Mesodermal cell (in vitro differentiated cells): ENCODE data around the gene SPNS3.

Experiments used
- H3K27ac ChIP-seq: 2 replicates; pipeline ENCODE4 v1.7.0; 2013; ENCODE audit warnings: mild to moderate bottlenecking, low read depth, low read length, moderate library complexity; ENCODE audit not compliant: severe bottlenecking
- H3K36me3 ChIP-seq: 2 replicates; pipeline ENCODE4 v1.7.1; 2013; ENCODE audit warnings: mild to moderate bottlenecking, low read length, moderate library complexity; ENCODE audit not compliant: control insufficient read depth, insufficient read depth
- H3K4me1 ChIP-seq: one replicate; pipeline ENCODE4 v1.7.1; 2013; ENCODE audit warnings: mild to moderate bottlenecking, low read length; ENCODE audit not compliant: insufficient read depth, control insufficient read depth, poor library complexity, severe bottlenecking
- H3K4me3 ChIP-seq: 2 replicates; pipeline ENCODE4 v1.7.0; 2013; ENCODE audit warnings: low read length, control low read depth, mild to moderate bottlenecking; ENCODE audit not compliant: insufficient read depth, poor library complexity, severe bottlenecking; ENCODE audit errors: extremely low read depth
- H3K9me3 ChIP-seq: 2 replicates; pipeline ENCODE4 v1.7.1; 2013; ENCODE audit warnings: mild to moderate bottlenecking, low read length, moderate library complexity; ENCODE audit not compliant: control insufficient read depth
- WGBS, 2 experiments: methylation state at CpG; one replicate each; pipeline ENCODE4 v1.1.5; 2013; ENCODE audit warnings: missing lambda C conversion rate in 2 of 2; ENCODE audit not compliant: insufficient coverage in 2 of 2; 5-methylcytosine and 5-hydroxymethylcytosine counted together

The SPNS3 gene

DNA sequence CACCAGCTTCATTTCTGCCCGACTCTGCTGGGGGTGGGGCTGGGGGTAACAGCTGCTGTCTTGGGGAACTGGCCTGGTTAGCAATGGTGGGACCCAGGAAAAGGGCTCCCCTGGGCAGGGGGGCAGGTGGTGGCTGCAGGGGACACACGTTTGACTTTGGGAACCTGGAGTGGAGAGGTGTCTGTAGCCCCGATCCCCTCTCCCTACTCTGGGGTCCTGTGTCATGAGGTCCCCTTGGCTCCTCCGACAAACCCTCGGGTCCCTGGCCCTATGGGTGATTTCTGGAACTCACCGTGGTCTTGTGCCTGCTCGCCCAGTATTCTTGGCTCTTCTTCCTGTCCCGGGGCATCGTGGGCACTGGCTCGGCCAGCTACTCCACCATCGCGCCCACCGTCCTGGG is 12.0 kb downstream of the SPNS3 start:
- H3K9me3 ChIP-seq: no peaks in the 10 kb centered on the region
- H3K36me3 ChIP-seq: no peaks in the 10 kb centered on the region
- 93 to 97% methylated on average over 12 of the region's 13 CpGs for WGBS, 2 experiments
- H3K4me3 ChIP-seq: no peak overlapping the region
- no peaks in the 10 kb centered on the region for H3K4me1 ChIP-seq
- H3K27ac ChIP-seq: no peak overlapping the region

- Histone ChIP-seq H3K27ac (no peak overlapping the region), H3K4me3 (no peak overlapping the region), H3K36me3 (no peaks in the 10 kb centered on the region), H3K4me1 (no peaks in the 10 kb centered on the region), H3K9me3 (no peaks in the 10 kb centered on the region)
- 94 to 97% methylated on average over 13 to 19 of the region's 20 CpGs for WGBS, 2 experiments
Measured at GRCh38 chr17:4446326-4447071, 12.8 kb downstream of the SPNS3 start.

- H3K9me3 ChIP-seq: no peaks in the 10 kb centered on the region
- H3K27ac ChIP-seq: no peak overlapping the region
- H3K36me3 ChIP-seq: no peaks in the 10 kb centered on the region
- no peaks in the 10 kb centered on the region for H3K4me1 ChIP-seq
- WGBS, 2 experiments: 77 to 81% methylated on average over 8 to 9 of the region's 11 CpGs
- H3K4me3 ChIP-seq: no peak overlapping the region
Measured at GRCh38 chr17:4448197-4448980, 14.6 kb downstream of the SPNS3 start.

DNA sequence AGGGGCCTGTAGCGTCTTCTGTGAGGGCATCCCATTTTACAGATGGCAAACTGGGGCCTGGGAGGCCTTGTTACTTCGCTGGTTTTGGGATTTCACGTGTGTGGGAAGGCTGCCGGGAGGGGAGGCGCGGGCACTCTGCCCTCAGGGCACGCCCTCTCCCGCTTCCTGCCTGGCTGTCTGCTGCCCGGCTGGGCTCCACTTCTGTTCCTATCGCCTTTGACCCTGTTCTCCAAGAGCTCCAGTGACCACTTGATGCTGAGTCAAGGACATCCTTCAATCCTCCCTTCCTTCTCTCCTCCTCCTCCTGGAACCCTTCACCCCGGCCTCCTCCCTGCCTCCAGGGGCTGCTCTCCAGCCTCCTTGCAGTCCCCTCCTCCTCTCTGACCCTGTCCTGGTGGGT is 16.0 kb downstream of the SPNS3 start:
- 80 to 88% methylated on average over 11 of the region's 11 CpGs for whole genome bisulfite sequencing, 2 experiments
- H3K4me3 ChIP-seq: no peak overlapping the region
- no peaks in the 10 kb centered on the region for H3K36me3 ChIP-seq
- H3K27ac ChIP-seq: no peak overlapping the region
- H3K4me1 ChIP-seq: no peaks in the 10 kb centered on the region
- H3K9me3 ChIP-seq: no peaks in the 10 kb centered on the region

- 80 to 90% methylated on average over 2 to 9 of the region's 14 CpGs for WGBS, 2 experiments
- H3K9me3 ChIP-seq: no peaks in the 10 kb centered on the region
- no peaks in the 10 kb centered on the region for H3K36me3 ChIP-seq
- H3K4me3 ChIP-seq: no peak overlapping the region
- H3K27ac ChIP-seq: no peak overlapping the region
- no peaks in the 10 kb centered on the region for H3K4me1 ChIP-seq
Measured at GRCh38 chr17:4450710-4451316, 17.1 kb downstream of the SPNS3 start.

- H3K4me3 ChIP-seq: no peak overlapping the region
- no peaks in the 10 kb centered on the region for H3K36me3 ChIP-seq
- no peaks in the 10 kb centered on the region for H3K9me3 ChIP-seq
- no peaks in the 10 kb centered on the region for H3K4me1 ChIP-seq
- no peak overlapping the region for H3K27ac ChIP-seq
- WGBS, 2 experiments: 93 to 96% methylated on average over 8 of the region's 9 CpGs
Measured at GRCh38 chr17:4453812-4454591, 20.3 kb downstream of the SPNS3 start.

DNA sequence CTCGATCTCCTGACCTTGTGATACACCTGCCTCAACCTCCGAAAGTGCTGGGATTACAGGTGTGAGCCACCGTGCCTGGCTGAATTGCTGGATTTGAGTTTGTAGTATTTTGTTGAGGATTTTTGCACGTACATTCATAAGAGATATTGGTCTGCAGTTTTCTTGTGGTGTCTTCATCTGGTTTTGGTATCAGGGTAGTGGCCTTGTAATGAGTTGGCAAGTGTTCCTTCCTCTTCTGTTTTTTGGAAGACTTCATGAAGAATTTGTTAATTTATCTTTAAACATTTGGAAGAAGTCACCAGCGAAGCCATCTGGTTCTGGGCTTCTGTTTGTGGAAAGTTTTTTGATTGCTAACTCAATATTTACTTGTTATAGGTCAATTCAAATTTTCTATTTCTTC is 26.9 kb downstream of the SPNS3 start:
- H3K36me3 ChIP-seq: no peaks in the 10 kb centered on the region
- no peaks in the 10 kb centered on the region for H3K9me3 ChIP-seq
- WGBS, 2 experiments: 76 to 79% methylated on average over 2 to 4 of the region's 5 CpGs
- H3K4me3 ChIP-seq: no peak overlapping the region
- no peak overlapping the region for H3K27ac ChIP-seq
- no peaks in the 10 kb centered on the region for H3K4me1 ChIP-seq

DNA sequence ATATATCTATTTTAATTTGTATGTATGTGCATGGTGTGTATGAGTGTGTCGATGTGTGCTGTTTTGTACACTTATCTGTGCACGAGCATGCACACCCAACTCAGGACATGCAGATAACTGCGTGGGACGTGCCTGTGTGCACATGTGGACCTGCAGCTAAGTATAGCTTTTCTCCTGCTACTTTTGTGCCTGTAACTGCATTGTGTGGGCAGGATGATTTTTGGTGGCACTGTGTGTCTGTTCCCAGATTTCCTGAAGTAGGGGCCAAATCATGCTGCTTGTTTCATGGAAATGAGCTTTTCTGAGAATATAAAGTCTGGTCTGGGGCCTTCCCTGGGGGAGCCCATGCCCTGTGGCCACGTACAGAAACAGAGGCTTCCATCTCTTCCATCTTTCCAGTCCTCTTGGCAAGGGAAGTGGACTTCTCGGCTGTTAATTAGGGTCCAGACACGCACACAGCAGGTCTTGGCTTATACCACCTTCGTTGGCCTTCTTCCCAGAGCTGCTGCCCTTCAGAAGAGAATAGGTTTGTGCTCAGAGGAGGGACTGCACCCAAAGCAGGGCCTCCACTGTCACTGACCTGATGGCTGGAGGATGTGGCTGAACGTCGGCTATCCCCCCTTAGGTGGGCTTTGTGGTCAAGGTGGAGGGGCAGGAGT is 30.2 kb downstream of the SPNS3 start:
- Histone ChIP-seq H3K36me3 (no peaks in the 10 kb centered on the region), H3K27ac (no peak overlapping the region), H3K4me3 (no peak overlapping the region), H3K4me1 (no peaks in the 10 kb centered on the region), H3K9me3 (no peaks in the 10 kb centered on the region)
- 78 to 88% methylated on average over 7 to 10 of the region's 10 CpGs for WGBS, 2 experiments

DNA sequence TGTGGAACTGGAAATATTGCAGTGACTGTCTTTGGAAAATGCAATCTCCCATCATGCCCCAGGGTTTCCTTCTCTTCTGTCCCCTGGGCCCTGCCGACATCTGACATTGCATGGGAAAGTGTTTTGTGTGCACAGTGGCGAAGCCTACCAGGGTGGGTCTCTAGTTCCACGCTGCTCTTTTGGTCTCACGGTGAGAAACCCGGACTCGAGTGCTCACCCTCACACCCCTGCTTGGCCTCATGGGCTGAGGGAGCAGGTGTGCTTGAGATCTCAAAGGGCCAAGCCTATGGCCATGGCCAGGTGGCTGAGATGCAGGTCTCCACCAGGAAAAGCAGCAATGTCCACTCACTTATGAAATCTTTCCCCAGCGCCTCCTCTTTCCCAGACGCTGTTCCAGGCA is 32.0 kb downstream of the SPNS3 start:
- no peaks in the 10 kb centered on the region for H3K36me3 ChIP-seq
- no peak overlapping the region for H3K27ac ChIP-seq
- H3K4me3 ChIP-seq: no peak overlapping the region
- 77 to 94% methylated on average over 4 to 5 of the region's 8 CpGs for WGBS, 2 experiments
- no peaks in the 10 kb centered on the region for H3K4me1 ChIP-seq
- no peaks in the 10 kb centered on the region for H3K9me3 ChIP-seq

DNA sequence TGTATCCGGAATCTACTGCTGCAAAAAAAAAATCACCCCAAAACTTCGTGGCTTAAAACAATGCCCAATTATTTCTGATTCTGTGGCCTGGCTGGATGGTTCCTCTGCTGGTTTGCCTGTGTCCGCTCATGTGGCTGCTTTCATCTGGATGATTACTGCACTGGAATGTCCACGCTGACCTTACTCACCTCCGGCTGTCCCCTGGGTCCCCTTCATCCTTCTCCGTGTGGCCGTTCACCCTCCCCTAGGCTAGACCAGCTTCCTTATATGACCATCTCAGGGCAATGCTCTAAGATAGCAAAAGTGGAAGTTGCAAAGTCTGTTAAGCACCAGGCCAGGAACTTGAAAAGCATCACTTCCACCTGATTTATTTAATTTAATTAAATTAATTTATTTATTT is 33.5 kb downstream of the SPNS3 start:
- no peaks in the 10 kb centered on the region for H3K36me3 ChIP-seq
- H3K4me3 ChIP-seq: no peak overlapping the region
- WGBS, 2 experiments: 91 to 97% methylated on average over 7 of the region's 7 CpGs
- H3K4me1 ChIP-seq: no peaks in the 10 kb centered on the region
- no peak overlapping the region for H3K27ac ChIP-seq
- no peaks in the 10 kb centered on the region for H3K9me3 ChIP-seq
